ENCODE data around the gene SERGEF.

SERGEF gene

DNA sequence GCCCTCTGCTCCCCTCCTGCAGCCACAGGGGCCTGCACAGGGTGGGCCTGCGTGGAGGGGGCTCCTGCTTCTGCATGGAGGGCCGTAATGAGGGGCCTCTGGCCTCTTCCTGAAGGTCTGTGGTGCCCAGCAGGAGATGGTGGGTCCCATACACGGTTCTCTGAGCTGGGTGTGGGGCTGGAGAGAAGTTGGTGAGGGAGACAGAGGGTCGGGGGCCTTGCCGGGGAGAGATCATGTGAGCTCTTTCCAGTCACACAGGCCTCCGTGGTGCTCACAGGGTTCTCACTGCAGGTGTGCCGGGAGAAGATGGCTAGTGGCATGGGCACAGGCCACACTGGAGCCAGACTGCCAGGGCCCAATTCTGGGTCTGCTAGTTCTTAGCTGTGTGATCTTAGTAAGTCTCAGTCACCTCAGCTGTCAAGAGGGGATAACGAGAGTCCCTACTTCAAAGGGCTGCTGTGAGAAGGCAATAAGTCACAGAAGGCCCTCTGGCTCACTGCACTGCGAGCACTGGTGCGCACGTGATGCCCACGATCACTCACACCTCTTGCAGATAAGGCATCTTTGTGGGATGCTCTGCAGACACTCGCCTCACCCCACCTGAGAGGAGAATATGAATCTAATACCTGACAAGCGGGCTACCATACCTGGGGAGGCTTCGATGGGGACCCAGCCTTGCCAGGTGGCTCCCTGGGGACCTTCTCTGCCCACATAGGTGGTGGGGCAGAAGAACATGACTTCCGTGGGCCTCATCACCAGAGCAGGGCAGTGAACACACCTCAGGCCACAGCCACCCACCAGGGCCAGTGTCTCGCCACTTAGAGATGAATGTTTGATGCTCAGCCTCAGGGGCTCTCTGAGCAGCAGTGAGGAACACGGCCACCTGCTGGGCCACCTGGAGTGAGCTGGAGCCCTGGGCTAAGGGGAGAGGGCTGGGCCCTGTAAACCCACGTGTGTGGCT is 263.8 kb downstream of the SERGEF start:
- no peak overlapping the region for H3K4me3 ChIP-seq (ENCODE audit: low read depth, low read length)
- TF ChIP-seq, protein P1, sequence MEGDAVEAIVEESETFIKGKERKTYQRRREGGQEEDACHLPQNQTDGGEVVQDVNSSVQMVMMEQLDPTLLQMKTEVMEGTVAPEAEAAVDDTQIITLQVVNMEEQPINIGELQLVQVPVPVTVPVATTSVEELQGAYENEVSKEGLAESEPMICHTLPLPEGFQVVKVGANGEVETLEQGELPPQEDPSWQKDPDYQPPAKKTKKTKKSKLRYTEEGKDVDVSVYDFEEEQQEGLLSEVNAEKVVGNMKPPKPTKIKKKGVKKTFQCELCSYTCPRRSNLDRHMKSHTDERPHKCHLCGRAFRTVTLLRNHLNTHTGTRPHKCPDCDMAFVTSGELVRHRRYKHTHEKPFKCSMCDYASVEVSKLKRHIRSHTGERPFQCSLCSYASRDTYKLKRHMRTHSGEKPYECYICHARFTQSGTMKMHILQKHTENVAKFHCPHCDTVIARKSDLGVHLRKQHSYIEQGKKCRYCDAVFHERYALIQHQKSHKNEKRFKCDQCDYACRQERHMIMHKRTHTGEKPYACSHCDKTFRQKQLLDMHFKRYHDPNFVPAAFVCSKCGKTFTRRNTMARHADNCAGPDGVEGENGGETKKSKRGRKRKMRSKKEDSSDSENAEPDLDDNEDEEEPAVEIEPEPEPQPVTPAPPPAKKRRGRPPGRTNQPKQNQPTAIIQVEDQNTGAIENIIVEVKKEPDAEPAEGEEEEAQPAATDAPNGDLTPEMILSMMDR (IDR thresholded peaks at IDR 0.05; ENCODE audit: low read depth, low read length, missing control alignments), result no peak
- no peak for DNase-seq (ENCODE audit: low read depth)

DNA sequence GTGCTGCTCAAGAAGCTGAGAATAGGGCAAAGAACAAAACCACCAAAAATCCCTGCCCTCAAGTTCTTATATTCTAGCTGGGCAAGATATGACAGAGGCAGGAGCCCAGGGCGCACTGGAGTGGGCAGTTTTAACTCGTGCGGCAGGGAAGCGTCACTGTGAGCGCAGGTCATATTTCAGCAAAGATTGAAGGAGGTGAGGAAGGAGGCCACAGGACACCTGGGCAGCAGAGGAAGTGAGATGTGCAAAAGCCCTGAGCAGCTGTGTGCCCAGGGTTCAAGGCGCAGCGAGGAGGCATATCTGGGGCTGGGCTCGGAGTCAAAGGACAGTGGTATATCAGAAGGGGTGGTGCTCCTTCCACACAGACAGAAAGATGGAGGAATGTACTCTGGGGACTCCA is 264.8 kb downstream of the SERGEF start:
- DNase-seq (ENCODE audit: low read depth), result no peak
- TF ChIP-seq, protein P1 (IDR thresholded peaks at IDR 0.05; ENCODE audit: low read depth, low read length, missing control alignments), result no peak
- no peak overlapping the region for H3K4me3 ChIP-seq (ENCODE audit: low read depth, low read length)

DNA sequence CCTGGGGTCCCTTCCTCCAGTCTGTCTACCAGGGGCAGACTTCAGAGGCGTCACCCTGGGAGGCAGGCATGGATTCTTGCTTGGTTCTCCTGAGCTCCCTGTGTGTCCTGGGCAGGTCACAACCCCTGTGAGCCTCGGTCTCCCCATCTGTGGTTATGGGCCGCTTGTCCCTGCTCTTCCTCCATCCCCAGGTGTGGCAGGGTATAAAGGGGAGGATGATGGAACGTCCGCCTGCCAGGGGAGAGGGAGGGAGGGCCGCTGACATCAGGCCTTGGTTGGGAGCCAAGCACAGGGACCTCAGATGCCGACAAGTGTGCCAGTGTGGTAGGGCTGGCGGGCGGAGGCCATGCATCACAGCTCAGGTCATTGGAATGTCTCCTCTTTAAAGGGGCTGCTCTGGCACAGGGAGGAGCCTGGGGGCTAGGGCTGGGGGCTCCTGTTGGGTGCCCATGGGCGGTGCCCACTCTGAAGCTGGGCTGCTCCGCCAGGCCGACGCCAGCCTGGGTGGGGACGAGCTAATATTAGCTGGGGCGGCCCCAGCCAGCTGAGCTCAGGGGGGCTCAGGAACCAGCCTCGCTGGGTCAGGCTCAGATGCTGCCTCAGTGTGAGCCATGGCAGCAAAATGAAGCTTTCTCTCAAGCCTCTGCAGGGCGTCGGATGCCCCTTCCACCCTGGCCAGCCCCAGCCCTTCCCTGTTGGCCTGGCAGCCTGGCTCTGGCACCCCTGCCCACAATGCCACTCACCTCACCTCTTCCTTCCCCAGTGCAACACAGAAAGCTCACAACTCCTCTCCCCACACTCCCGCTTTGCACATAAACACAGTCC is 265.5 kb downstream of the SERGEF start:
- DNase-seq (ENCODE audit: low read depth), result no peak
- TF ChIP-seq, protein P1 (IDR thresholded peaks at IDR 0.05; ENCODE audit: low read depth, low read length, missing control alignments), result no peak
- H3K4me3 ChIP-seq (ENCODE audit: low read depth, low read length), result no peak overlapping the region

DNA sequence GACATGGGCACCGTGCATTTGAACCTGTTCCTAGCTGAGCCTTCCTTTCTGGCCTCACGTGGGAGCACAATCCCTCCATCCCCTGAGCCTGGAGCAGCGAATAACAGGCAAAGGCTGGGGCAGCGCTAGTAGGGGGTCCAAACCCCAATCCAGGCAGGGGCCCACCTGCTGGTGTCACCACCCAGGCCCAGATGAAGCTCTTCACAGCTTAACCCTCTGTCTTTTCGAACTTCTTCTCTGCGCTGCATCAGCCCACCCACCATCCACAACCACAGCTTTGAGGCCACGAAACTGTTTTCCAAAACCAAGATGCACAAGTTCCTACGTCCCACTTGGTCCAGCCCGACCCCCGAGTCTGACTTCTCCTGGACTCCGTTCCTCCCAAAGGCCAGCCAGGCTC is 266.8 kb downstream of the SERGEF start:
- no peak overlapping the region for H3K4me3 ChIP-seq (ENCODE audit: low read depth, low read length)
- TF ChIP-seq, protein P1 (IDR thresholded peaks at IDR 0.05; ENCODE audit: low read depth, low read length, missing control alignments), result no peak
- no peak for DNase-seq (ENCODE audit: low read depth)

DNA sequence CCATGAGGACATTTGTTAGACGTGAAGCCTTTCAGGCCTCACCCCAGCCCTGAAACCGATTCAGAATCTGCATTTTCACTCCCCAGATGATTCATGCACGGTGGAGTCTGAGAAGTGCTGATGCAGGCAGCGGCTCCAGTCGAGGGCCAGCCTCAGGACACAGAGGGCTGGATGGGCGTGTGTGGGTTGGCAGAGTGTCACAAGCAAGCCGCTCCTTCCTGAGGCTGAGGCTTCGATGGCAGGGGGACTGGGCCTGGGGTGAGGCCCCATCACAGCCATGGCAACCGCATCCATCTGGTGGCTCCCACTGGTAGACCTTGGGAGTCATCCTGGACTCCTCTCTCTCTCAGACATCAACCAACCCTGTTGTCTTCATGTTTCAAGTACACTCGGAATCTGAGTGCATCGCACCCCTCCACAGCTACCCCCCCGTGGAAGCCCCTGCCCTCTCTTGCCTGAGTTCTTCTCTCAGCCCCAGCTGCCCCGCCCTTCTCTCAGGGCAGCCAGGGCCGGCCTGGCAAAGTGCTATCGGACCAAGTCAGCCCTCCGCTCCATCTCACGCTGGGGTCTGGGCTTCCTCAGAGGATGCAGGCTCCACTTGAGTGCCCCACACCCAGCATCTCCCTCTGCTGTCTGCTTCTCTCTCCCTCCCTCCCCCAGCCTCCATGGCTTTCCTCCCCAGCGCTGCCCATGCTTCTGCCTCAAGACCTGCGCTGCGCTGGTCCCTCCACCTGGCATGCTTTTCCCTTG is 267.6 kb downstream of the SERGEF start:
- TF ChIP-seq, protein P1 (IDR thresholded peaks at IDR 0.05; ENCODE audit: low read depth, low read length, missing control alignments), result no peak
- H3K4me3 ChIP-seq (ENCODE audit: low read depth, low read length), result no peak overlapping the region

DNA sequence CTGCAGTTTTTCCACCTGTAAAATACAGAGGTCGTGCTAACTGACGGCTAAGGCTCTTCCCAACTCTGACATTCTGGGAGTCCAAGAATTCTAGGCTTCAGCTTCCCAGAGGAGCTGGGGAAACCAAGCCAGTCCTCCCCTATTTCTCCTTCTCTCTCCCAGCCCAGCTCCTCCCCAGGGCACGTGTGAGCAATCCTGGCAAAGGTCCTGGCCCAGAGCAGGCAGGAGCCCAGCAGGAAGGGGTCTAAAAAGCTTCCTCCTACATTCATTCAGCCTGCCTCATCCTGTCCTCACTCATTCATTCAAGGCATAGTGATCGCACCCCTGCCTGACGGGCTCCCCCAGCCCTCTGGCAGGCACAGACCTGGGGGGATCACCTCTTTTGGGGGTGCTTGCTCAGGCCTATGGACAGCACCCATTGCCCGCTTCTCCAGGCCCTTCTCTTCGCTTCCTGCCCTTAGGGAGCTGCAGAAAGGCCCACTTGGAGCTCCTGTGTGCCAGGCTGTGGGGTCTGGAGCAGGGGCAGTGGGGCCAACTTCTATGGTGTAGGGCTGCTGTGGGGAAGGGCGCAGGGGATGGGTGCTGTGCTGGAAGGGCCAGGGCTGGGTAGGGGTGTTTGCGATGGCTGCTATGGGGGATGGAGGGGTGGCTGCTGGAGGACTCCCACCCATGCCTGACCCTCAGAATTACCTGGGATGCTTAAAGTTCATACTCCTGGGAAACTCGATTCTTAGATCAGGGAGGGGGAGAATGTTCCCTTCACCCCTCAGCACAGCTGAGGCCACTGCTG is 268.5 kb downstream of the SERGEF start:
- TF ChIP-seq, protein P1 (IDR thresholded peaks at IDR 0.05; ENCODE audit: low read depth, low read length, missing control alignments), result no peak

More for the DNA sequence above, 267.6 kb downstream of the SERGEF start:
- DNase-seq (ENCODE audit: low read depth), result no peak

More for the DNA sequence above, 268.5 kb downstream of the SERGEF start:
- DNase-seq (ENCODE audit: low read depth), result no peak
- no peak overlapping the region for H3K4me3 ChIP-seq (ENCODE audit: low read depth, low read length)

Measured in GM12864 (cell line).